HTR-8/SVneo (cell line): ENCODE measurements around the gene ELAPOR2.
"Not testable (repeated sequence)": the region's sequence is repeated elsewhere in the genome, so short reads cannot be mapped to it uniquely, and the experiment has no call there.

Experiments
- DNase-seq: peaks from one replicate; pipeline ENCODE4 v3.0.0; 2011; ENCODE audit warnings: low spot score, mixed read lengths; ENCODE audit not compliant: insufficient read length
- FAIRE-seq: peaks from 2 replicates; lab custom pipeline; 2011; peaks lifted over from hg19 to GRCh38; lab: Jason Lieb, UNC

ELAPOR2 gene

DNA sequence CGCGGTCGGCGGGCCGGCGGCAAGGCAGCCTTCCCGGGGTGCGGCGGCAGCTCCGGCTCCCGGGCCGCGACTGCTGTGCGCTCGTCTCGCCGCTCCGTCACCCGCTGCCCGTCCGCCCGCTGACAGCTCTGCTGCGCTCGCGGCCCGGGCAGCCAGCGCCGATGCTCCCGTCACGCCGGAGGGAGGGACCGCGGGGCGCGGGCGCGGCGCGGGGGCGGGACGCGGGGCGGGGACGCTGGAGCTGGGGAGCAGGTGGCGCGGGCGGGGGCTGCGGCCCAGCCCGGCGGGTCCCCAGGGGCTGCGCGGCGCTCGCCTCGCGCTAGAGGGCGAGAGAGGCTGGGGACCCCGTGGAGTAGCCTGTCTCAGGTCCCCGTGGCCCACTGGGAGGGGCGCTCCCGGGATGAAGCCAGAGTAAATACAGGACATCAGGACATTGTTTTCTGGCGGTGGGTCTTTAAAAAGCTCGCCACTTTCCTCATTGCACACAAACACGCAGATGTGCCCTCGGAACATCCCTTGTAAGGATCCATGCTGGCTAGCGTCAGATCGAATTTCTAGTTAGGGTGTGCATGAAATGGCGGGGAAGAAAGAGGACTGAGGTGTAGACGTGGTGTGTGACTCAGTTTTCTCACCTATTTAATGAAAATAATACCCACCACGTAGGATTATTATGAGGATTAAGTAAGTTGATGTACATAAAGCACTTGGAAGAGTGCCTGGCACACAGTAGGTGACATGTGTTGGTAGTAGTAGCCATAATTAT, at the start of gene ELAPOR2:
TSS of gene ELAPOR2 (minus strand) at position 130 of the 763 bp plus-strand sequence. CDS start 141 bp downstream, outside the sequence.
- FAIRE-seq: no peak
- peak; percentile 42 for DNase-seq

- DNase-seq: no peak
- no peak for FAIRE-seq
Measured at GRCh38 chr7:87107949-87108776, 48.7 kb upstream of the ELAPOR2 start.

DNA sequence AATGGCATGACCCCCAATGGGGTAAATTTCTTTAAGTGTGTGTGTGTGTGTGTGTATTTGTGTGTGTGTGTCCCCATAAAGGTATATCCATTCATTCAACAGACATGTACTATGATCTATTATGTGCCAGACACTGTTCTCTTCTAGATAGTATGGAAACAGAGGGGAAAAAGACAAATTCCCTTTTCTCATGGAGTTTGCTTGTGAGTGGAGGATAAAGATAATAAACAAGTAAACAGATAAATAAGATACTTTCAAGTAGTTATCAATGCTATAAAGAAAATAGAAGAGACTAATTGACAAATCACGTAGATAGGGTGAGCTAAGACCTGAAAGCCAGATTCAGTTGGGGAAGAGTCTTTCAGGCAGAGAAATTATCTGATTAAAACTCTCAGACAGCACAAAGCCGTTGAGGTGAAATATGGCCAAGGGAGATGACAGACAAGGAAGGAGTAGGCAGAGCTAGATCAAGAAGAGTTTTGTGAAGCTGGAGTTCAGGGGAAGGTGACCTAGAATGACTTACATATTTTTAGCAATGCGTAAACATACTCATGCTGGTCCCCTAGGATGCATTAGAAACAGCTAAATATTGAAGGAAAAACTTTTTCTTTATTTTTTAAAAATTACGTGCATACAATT, 47.6 kb upstream of the ELAPOR2 start:
- FAIRE-seq (no peak), DNase-seq (no peak)

DNA sequence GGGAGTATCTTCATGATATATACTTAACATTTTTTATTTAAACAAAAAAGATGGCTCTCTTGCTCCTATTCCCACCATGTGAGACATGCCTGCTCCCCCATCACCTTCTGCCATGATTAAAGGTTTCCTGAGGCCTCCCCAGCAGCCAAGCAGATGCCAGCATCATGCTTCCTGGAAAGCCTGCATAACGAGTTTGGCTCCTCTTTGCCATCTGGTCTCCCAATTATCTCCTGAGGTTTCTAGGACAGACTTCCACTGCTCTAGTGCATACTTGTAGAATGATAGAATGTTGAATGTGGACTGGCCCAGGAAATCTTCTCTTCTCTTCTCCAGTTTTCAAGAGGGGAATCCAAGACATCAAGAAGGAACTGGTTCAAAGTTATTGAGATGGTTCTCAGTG, 45.9 kb upstream of the ELAPOR2 start:
- DNase-seq: no peak

GRCh38 chr7:87100326-87100725, 40.9 kb upstream of the ELAPOR2 start:
- no peak for FAIRE-seq
- no peak for DNase-seq

More for the DNA sequence above, 45.9 kb upstream of the ELAPOR2 start:
- no peak for FAIRE-seq

DNA sequence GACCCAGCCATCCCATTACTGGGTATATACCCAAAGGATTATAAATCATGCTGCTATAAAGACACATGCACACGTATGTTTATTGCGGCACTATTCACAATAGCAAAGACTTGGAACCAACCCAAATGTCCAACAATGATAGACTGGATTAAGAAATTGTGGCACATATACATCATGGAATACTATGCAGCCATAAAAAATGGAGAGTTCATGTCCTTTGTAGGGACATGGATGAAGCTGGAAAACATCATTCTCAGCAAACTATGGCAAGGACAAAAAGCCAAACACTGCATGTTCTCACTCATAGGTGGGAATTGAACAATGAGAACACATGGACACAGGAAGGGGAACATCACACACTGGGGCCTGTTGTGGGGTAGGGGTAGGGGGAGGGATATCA, 37.9 kb upstream of the ELAPOR2 start:
- DNase-seq, FAIRE-seq: not testable (repeated sequence)

DNA sequence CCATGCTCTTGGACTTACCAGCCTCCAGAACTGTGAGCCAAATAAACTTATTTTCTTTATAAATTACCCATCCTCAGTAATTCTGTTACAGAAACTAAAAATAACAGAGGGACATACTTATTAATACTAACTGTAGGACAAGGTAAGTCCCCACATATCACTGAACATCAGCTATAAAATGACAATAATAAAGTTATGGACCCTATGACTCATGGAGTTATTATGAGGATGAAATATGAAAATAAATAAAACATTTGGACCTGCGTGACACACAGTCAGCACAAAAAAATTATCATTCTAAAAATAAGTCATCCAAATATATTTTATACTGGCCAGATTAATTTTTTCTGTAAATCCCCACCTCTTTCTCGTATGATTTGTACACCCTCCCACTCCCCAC, 34.9 kb upstream of the ELAPOR2 start:
- DNase-seq (no peak), FAIRE-seq (no peak)

GRCh38 chr7:87092568-87093091, 33.2 kb upstream of the ELAPOR2 start:
- DNase-seq (no peak), FAIRE-seq (no peak)

GRCh38 chr7:87091487-87092066, 32.1 kb upstream of the ELAPOR2 start:
- DNase-seq (no peak), FAIRE-seq (no peak)

GRCh38 chr7:87083865-87084519, 24.5 kb upstream of the ELAPOR2 start:
- FAIRE-seq (no peak), DNase-seq (no peak)

DNA sequence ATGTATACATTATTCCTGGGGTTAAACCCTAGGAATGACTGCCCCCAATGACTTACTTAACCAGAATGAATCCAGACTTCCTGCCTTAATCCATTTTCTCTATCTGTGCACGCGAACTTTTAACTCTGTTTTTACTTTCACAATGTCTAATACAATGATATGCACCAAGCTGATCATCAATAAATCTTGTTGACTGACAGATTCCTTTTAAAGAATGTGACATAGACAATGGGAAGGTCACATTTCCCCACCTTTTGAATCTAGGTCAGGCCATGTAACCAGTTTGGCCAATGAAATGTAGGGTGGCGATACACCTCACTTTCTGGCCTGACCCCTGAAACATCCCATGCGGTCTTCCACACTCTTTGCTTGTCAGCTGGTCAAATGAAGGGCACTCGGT, 23.2 kb upstream of the ELAPOR2 start:
- DNase-seq: no peak
- no peak for FAIRE-seq

- no peak for DNase-seq
- no peak for FAIRE-seq
Measured at GRCh38 chr7:87075671-87076404, 16.4 kb upstream of the ELAPOR2 start.

GRCh38 chr7:87067788-87068187, 8.3 kb upstream of the ELAPOR2 start:
- FAIRE-seq (no peak), DNase-seq (no peak)

DNA sequence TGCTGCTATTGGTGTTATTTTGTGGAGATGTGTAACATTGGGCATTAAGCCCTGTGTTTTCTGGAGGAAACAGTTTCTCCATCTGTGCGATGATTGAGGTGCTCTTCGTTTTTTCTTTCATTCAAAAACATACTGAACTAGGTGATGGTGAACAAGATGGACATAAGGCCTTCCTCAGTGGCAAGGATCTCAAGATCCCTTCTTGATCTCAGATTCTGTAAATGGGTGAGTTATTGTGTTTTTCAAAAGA, 759 bp upstream of the ELAPOR2 start:
- DNase-seq: no peak
- FAIRE-seq: no peak

- FAIRE-seq: no peak
- DNase-seq: peak; percentile 0
Measured at GRCh38 chr7:87058744-87059524, 520 bp downstream of the ELAPOR2 start.

DNA sequence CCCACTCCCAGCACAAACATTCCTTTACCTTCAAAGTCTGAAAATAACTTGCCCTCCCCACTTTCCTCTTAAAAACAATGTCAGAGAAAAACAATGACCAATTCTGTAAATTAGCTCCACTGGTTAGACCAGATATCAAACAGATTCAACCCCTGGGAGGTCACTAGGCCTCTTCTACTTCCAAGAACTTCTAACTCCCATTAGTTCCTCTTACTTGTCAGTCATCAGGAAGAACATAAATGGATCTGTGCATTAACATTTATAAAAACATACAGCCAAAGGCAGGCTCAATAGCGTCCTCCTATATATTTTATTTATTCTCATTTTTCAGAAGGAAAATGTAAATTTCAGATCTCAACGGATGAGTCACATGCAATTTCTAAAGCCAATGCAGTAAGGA, 2.2 kb downstream of the ELAPOR2 start:
- FAIRE-seq (no peak), DNase-seq (no peak)

DNA sequence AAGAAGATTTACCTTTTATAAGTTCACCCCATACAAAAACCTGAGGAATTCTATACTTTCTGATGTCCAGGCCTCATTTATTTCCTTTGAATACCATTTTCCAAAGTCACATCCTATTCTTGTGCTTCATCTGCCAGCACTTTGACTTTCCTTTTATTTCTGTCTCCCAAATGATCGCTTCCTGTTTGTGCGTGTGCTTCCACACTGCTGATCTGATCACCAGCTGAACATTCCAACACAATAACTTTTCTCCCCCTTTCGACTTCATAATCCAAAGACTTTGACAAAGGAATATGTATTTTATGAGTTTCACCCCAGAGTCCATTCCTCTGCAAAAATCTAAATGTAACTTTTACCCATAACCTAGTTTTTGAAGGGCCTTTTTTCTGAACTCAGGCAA, 3.1 kb downstream of the ELAPOR2 start:
- no peak for DNase-seq
- FAIRE-seq: no peak

DNA sequence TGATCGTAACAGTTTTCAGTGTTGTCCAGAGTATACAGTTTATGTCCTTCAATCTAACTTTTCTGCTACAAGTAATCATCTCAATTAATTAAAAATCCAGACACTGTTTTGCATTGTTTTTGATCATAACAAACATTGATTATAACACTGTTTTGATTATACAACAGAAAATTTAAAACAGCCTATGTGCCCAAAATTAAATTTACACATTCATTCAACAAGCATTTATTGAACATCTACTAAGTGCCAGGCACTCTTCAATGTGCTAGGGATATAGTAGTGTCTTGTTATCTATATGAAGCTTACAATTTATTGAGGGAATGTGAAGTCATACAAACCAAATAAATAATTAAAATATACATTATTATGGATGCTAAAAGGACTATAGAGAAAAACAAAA, 10.6 kb downstream of the ELAPOR2 start:
- FAIRE-seq (no peak), DNase-seq (no peak)

DNA sequence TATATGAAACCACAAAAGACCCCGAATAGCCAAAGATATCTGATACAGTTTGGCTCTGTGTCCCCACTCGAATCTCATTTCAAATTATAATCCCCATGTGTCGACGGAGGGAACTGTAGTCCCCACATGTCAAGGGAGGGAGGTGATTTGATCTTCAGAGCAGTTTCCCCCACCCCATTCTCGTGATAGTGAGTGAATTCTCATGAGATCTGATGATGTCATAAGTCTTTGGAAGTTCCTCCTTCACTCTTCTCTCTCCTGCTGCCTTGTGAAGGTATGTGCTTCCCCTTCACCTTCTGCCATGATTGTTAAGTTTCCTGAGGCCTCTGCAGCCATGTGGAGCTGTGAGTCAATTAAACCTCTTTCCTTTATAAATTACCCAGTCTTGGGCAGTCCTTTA, 13.0 kb downstream of the ELAPOR2 start:
- FAIRE-seq: no peak
- no peak for DNase-seq
